Liver (tissue), 9 donors: ENCODE measurements around the gene FMN1. TPM values are rescaled to one million over a fixed set of nuclear protein-coding genes. Genes with fewer than 3 reads are reported as not detected.

Source experiments
- DNase-seq: peaks from one replicate; pipeline ENCODE4 v3.0.0-alpha.2; 2017; ENCODE audit warnings: low spot score
- H3K27ac ChIP-seq, 2 donors: one replicate each; pipeline ENCODE4 v1.7.0; 2013; ENCODE audit warnings: inconsistent platforms in 2 of 2, low read length in 2 of 2, control low read depth in 1 of 2, low read depth in 1 of 2, mild to moderate bottlenecking in 1 of 2
- H3K27me3 ChIP-seq, 4 donors: one replicate each; pipeline versions ENCODE4 v1.6.1 to v1.7.0; 2013; ENCODE audit warnings: low read length in 3 of 4, inconsistent platforms in 1 of 4, mild to moderate bottlenecking in 1 of 4, moderate library complexity in 1 of 4; ENCODE audit not compliant: control insufficient read depth in 4 of 4, insufficient read depth in 4 of 4
- H3K36me3 ChIP-seq, 4 donors: one replicate each; pipeline versions ENCODE4 v1.6.1 to v1.7.0; 2013; ENCODE audit warnings: low read length in 3 of 4, mild to moderate bottlenecking in 3 of 4, low read depth in 1 of 4, moderate library complexity in 1 of 4; ENCODE audit not compliant: control insufficient read depth in 4 of 4, insufficient read depth in 3 of 4
- H3K4me1 ChIP-seq, 4 donors: one replicate each; pipeline versions ENCODE4 v1.6.1 to v1.7.0; 2013; ENCODE audit warnings: low read length in 3 of 4, mild to moderate bottlenecking in 3 of 4, moderate library complexity in 1 of 4; ENCODE audit not compliant: control insufficient read depth in 4 of 4, insufficient read depth in 4 of 4
- H3K4me3 ChIP-seq, 3 donors: one replicate each; pipeline versions ENCODE4 v1.6.1 to v1.7.0; 2013; ENCODE audit warnings: low read length in 3 of 3, control low read depth in 1 of 3, low read depth in 1 of 3, mild to moderate bottlenecking in 1 of 3
- H3K9ac ChIP-seq, 2 donors: one replicate each; pipeline ENCODE4 v1.7.0; 2013; ENCODE audit warnings: low read length in 2 of 2, mild to moderate bottlenecking in 2 of 2, moderate library complexity in 2 of 2, control low read depth in 1 of 2, low read depth in 1 of 2
- H3K9me3 ChIP-seq, 4 donors: one replicate each; pipeline versions ENCODE4 v1.6.1 to v1.7.0; 2013; ENCODE audit warnings: low read length in 3 of 4; ENCODE audit not compliant: control insufficient read depth in 4 of 4
- ATF3 ChIP-seq: IDR thresholded peaks from 2 replicates; pipeline ENCODE4 v1.6.1; 2016; ENCODE audit warnings: antibody characterized with exemption
- CTCF ChIP-seq: fragments of 150-350 bp; IDR thresholded peaks from 2 replicates; pipeline ENCODE4 v1.5.1; 2017; ENCODE audit warnings: improper control_type of control experiment, low read depth, low read length; ENCODE audit not compliant: missing input control
- EGR1 ChIP-seq, 2 donors: IDR thresholded peaks; 2 replicates each; pipeline ENCODE4 v1.6.1; 2016 to 2018; ENCODE audit warnings: antibody characterized with exemption in 2 of 2, low read depth in 2 of 2
- FOXA1 ChIP-seq: IDR thresholded peaks from 2 replicates; pipeline ENCODE4 v1.6.1; 2016; ENCODE audit warnings: antibody characterized with exemption
- HNF4G ChIP-seq: IDR thresholded peaks from 2 replicates; pipeline ENCODE4 v1.6.1; 2016; ENCODE audit warnings: antibody characterized with exemption
- MAX ChIP-seq: IDR thresholded peaks from 2 replicates; pipeline ENCODE4 v1.6.1; 2016; ENCODE audit warnings: antibody characterized with exemption
- NR2F2 ChIP-seq: IDR thresholded peaks from 2 replicates; pipeline ENCODE4 v1.6.1; 2016; ENCODE audit warnings: antibody characterized with exemption
- RAD21 ChIP-seq, 2 donors: IDR thresholded peaks; 2 replicates each; pipeline ENCODE4 v1.6.1; 2016; ENCODE audit warnings: antibody characterized with exemption in 2 of 2, mild to moderate bottlenecking in 2 of 2
- REST ChIP-seq: IDR thresholded peaks from 2 replicates; pipeline ENCODE4 v1.6.1; 2016; ENCODE audit warnings: antibody characterized with exemption, mild to moderate bottlenecking
- TAF1 ChIP-seq: conservative IDR thresholded peaks from 2 replicates; pipeline ENCODE4 v1.6.1; 2016; ENCODE audit warnings: antibody characterized with exemption, mild to moderate bottlenecking
- YY1 ChIP-seq: IDR thresholded peaks from 2 replicates; pipeline ENCODE4 v1.6.1; 2016; ENCODE audit warnings: antibody characterized with exemption, mild to moderate bottlenecking
- ZBTB33 ChIP-seq: IDR thresholded peaks from 2 replicates; pipeline ENCODE4 v1.6.1; 2016; ENCODE audit warnings: antibody characterized with exemption
- WGBS: extraction: QIAGEN DNeasy Blood & Tissue Kit; methylation state at CpG from one replicate; pipeline ENCODE4 v1.1.7; 2013; 5-methylcytosine and 5-hydroxymethylcytosine counted together
- polyA plus RNA-seq, 2 donors: library from polyadenylated mRNA; stranded (reverse) in 1 of 2; unstranded in 1 of 2; fragments of 200-250 nt in 1 of 2; fragments of >200 nt in 1 of 2; fragmentation: Nextera tagmentation in 1 of 2; extraction: Ambion mirVana in 1 of 2; gene quantifications; one replicate each; pipeline versions ENCODE4 v1.2.1 to v1.2.3, GENCODE V29; 2013 to 2015
- total RNA-seq, 2 donors: library from RNA; depleted of rRNA; stranded (reverse); fragments of >200 nt; gene quantifications; one replicate each; pipeline ENCODE4 v1.2.3, GENCODE V29; 2014
- donor health status: healthy.
- donor health status: healthy.
- donor health status: healthy.
- donor health status: healthy.
- donor health status: healthy.

FMN1 gene
- total and polyA plus RNA-seq, 4 donors = 0.21 to 5.4 (median 0.53) TPM

- no peak overlapping the region for H3K4me3 ChIP-seq
- 76% methylated on average over 3 of the region's 3 CpGs for WGBS
- no peak overlapping the region for H3K27ac ChIP-seq
- H3K27me3 ChIP-seq = peaks cover 0 to 3% (median 0%) of the 10 kb centered on the region in 4 donors
- no peak overlapping the region for H3K9ac ChIP-seq
- no peaks in the 10 kb centered on the region for H3K9me3 ChIP-seq
- H3K36me3 ChIP-seq = no peaks in the 10 kb centered on the region
- DNase-seq = no peak
- H3K4me1 ChIP-seq = no peaks in the 10 kb centered on the region
- TF ChIP-seq FOXA1 = no peak
These were observed 214.8 kb downstream of the FMN1 start for GRCh38 chr15:32979710-32980109.

- H3K36me3 ChIP-seq = no peaks in the 10 kb centered on the region
- H3K27me3 ChIP-seq = peaks cover 0 to 6% (median 0%) of the 10 kb centered on the region in 4 donors
- no peak for DNase-seq
- no peaks in the 10 kb centered on the region for H3K4me1 ChIP-seq
- 69% methylated on average over 1 of the region's 1 CpG for WGBS
- H3K9me3 ChIP-seq = no peaks in the 10 kb centered on the region
- H3K27ac ChIP-seq = no peak overlapping the region
- no peak overlapping the region for H3K4me3 ChIP-seq
- no peak overlapping the region for H3K9ac ChIP-seq
- TF ChIP-seq TAF1 = no peak
- TF ChIP-seq EGR1 (IDR thresholded peaks at IDR 0.05; ENCODE audit: low read depth in 2 of 2) = no peak
- no peak for TF ChIP-seq HNF4G
- TF ChIP-seq MAX = no peak
- TF ChIP-seq REST = no peak
- TF ChIP-seq YY1 = no peak
- TF ChIP-seq NR2F2 = no peak
- no peak for TF ChIP-seq CTCF
- TF ChIP-seq ZBTB33 = no peak
- TF ChIP-seq ATF3 = no peak
- TF ChIP-seq RAD21 (IDR thresholded peaks at IDR 0.05) = no peak
These were observed 217.0 kb downstream of the FMN1 start for GRCh38 chr15:32977506-32977905.
